22Rv1 (cell line): ENCODE measurements around the gene SMARCE1.

ENCODE experiments used
- ZFX ChIP-seq: fragments of 450-650 bp; IDR thresholded peaks from 2 replicates; pipeline ENCODE4 v1.6.1; 2017; ENCODE audit warnings: antibody characterized with exemption, borderline replicate concordance
- TF ChIP-seq, protein P1 (sequence below): fragments of 450-650 bp; IDR thresholded peaks from 2 replicates; pipeline ENCODE4 v1.5.1; 2017; ENCODE audit warnings: mild to moderate bottlenecking

DNA sequence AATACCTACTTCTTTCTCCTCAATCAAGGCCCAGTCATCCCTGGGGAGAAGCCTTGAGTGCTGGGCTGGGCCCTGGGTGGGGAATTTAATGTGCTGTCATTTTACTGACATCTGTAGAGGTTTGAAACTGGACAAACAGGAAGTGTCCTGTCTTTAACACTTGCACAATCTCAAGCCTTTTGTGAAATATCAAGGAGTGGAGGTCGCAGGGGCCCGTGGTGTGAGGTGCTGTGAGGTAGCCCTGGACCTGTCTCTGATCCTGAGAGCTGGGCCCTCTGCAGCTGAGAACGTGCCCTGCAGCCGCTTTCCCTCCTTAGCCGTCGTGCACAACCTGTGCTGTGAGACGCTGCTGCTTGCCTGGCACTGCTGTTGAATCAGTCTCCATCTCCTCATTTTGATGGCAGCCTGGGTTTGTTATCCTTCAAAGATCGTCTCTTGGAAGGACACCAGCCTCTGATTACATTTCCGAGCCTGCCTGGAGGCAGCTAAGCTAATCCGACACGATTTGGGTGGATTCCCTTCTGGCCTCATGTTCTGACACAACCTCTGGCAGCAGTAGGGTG is 29.9 kb downstream of the SMARCE1 start:
- TF ChIP-seq, protein P1, sequence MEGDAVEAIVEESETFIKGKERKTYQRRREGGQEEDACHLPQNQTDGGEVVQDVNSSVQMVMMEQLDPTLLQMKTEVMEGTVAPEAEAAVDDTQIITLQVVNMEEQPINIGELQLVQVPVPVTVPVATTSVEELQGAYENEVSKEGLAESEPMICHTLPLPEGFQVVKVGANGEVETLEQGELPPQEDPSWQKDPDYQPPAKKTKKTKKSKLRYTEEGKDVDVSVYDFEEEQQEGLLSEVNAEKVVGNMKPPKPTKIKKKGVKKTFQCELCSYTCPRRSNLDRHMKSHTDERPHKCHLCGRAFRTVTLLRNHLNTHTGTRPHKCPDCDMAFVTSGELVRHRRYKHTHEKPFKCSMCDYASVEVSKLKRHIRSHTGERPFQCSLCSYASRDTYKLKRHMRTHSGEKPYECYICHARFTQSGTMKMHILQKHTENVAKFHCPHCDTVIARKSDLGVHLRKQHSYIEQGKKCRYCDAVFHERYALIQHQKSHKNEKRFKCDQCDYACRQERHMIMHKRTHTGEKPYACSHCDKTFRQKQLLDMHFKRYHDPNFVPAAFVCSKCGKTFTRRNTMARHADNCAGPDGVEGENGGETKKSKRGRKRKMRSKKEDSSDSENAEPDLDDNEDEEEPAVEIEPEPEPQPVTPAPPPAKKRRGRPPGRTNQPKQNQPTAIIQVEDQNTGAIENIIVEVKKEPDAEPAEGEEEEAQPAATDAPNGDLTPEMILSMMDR, result no peak
- TF ChIP-seq ZFX, result no peak
